MCF 10A (cell line): ENCODE data around the gene APLF. TPM values are rescaled to one million over a fixed set of nuclear protein-coding genes. Genes with fewer than 3 reads are reported as not detected.

Source experiments
- BruUV-seq: library from RNA; stranded (reverse); fragments of 400-500 nt; replicated peaks from 2 replicates; lab custom pipeline; 2021; lab: Mats Ljungman, UMichigan
- CTCF ChIA-PET: fragments of 300-600 bp; sonication (Branson Sonifier 250); formaldehyde crosslinking; extraction: SDS; loops from one replicate; lab custom pipeline; 2021; ENCODE audit warnings: antibody characterized with exemption, inconsistent platforms; lab: Yijun Ruan, JAX
- POLR2A ChIA-PET: fragments of 300-600, 350-650 bp; sonication (Branson Sonifier 250); formaldehyde crosslinking; extraction: SDS; loops from one replicate; lab custom pipeline; 2020; ENCODE audit warnings: antibody characterized with exemption, inconsistent platforms; lab: Yijun Ruan, JAX
- DNase-seq: peaks from one replicate; pipeline ENCODE4 v3.0.0-alpha.2; 2018; ENCODE audit not compliant: unreplicated experiment
- H3K27ac Mint-ChIP-seq: one replicate; pipeline ENCODE4 v1.8.0; 2022; ENCODE audit warnings: mild to moderate bottlenecking, low read depth, mixed read lengths; ENCODE audit not compliant: unreplicated experiment
- H3K27me3 Mint-ChIP-seq: one replicate; pipeline ENCODE4 v1.8.0; 2022; ENCODE audit warnings: mixed read lengths; ENCODE audit not compliant: insufficient read depth, unreplicated experiment
- H3K36me3 Mint-ChIP-seq: one replicate; pipeline ENCODE4 v1.8.0; 2022; ENCODE audit warnings: mild to moderate bottlenecking, moderate library complexity, mixed read lengths; ENCODE audit not compliant: insufficient read depth, unreplicated experiment
- H3K4me1 Mint-ChIP-seq: one replicate; pipeline ENCODE4 v1.8.0; 2022; ENCODE audit warnings: mixed read lengths; ENCODE audit not compliant: insufficient read depth, unreplicated experiment
- H3K4me3 Mint-ChIP-seq: one replicate; pipeline ENCODE4 v1.8.0; 2022; ENCODE audit warnings: mild to moderate bottlenecking, moderate library complexity, mixed read lengths; ENCODE audit not compliant: unreplicated experiment
- H3K9me3 Mint-ChIP-seq: one replicate; pipeline ENCODE4 v1.8.0; 2022; ENCODE audit warnings: mixed read lengths; ENCODE audit not compliant: unreplicated experiment
- CTCF ChIP-seq: fragments of 200-600 bp; IDR thresholded peaks from one replicate; pipeline ENCODE4 v1.8.0; 2022; ENCODE audit warnings: antibody characterized with exemption, mild to moderate bottlenecking; ENCODE audit not compliant: unreplicated experiment
- intact Hi-C: fragments of 100-400 bp; cut with micrococcal nuclease; formaldehyde crosslinking; loops from 2 replicates; pipeline ENCODE4 v1.14.1; 2022
- total RNA-seq: library from RNA; stranded (reverse); gene quantifications from 2 replicates; pipeline ENCODE4 v1.2.3, GENCODE V29; 2022

The APLF gene
- total RNA-seq, 1 experiment from 2014 or later, result 4.0 TPM

- H3K9me3 Mint-ChIP-seq, result no peaks in the 10 kb centered on the region
- H3K27me3 Mint-ChIP-seq, result no peaks in the 10 kb centered on the region
- no peaks in the 10 kb centered on the region for H3K36me3 Mint-ChIP-seq
- DNase-seq, result no peak
- TF ChIP-seq CTCF, result no peak
- no TSS peak for BruUV-seq
- POLR2A ChIA-PET, result interaction anchor here (0.7 kb wide), 1 partner anchor 24 kb away, joined by 4 read pairs; no protein-coding TSS in a partner anchor
- H3K4me3 Mint-ChIP-seq, result no peak overlapping the region
- CTCF ChIA-PET, result interaction anchor here (0.6 to 0.8 kb wide), 2 partner anchors 12 to 21 kb away, joined by 3 read pairs; no protein-coding TSS in a partner anchor
- intact Hi-C loops, result no loop called here
- H3K27ac Mint-ChIP-seq, result no peak overlapping the region
- H3K4me1 Mint-ChIP-seq, result no peaks in the 10 kb centered on the region
These were observed 31.1 kb upstream of the APLF start for GRCh38 chr2:68436270-68436669.

GRCh38 chr2:68438455-68439303 lies 28.7 kb upstream of the APLF start:
- Mint-ChIP-seq H3K9me3 (no peaks in the 10 kb centered on the region), H3K27me3 (no peaks in the 10 kb centered on the region), H3K36me3 (no peaks in the 10 kb centered on the region), H3K4me3 (no peak overlapping the region), H3K4me1 (no peaks in the 10 kb centered on the region), H3K27ac (no peak overlapping the region)
- intact Hi-C loops, result no loop called here
- no peak for DNase-seq
- ChIA-PET POLR2A (no interaction called here), CTCF (interaction anchor here (1.2 to 1.8 kb wide), 2 partner anchors 10 to 73 kb away, joined by 3 to 7 read pairs; no protein-coding TSS in a partner anchor)
- TF ChIP-seq CTCF, result no peak
- BruUV-seq, result no TSS peak

GRCh38 chr2:68441179-68441993 lies 26.0 kb upstream of the APLF start:
- ChIA-PET CTCF (interaction anchor here (0.6 to 4.6 kb wide), 41 partner anchors 10 to 592 kb away, joined by 3 to 30 read pairs (median 4); partner anchors contain the start of genes CNRIP1 and PNO1), POLR2A (interaction anchor here (0.7 to 1.4 kb wide), 9 partner anchors 13 to 732 kb away, joined by 3 to 6 read pairs (median 3); no protein-coding TSS in a partner anchor)
- Mint-ChIP-seq H3K4me3 (no peak overlapping the region), H3K36me3 (no peaks in the 10 kb centered on the region), H3K4me1 (no peaks in the 10 kb centered on the region), H3K9me3 (no peaks in the 10 kb centered on the region), H3K27ac (no peak overlapping the region), H3K27me3 (no peaks in the 10 kb centered on the region)
- DNase-seq, result peak; percentile 92
- intact Hi-C loops, result loop anchor here (1.0 kb wide), 3 partner anchors 79 to 319 kb away; no protein-coding TSS in a partner anchor
- BruUV-seq, result no TSS peak
- peak; percentile 88 for TF ChIP-seq CTCF
